Astrocyte (in vitro differentiated cells and primary cell): ENCODE measurements around the gene PTK7.

ENCODE experiments used
- CTCF ChIP-seq: IDR thresholded peaks from 2 replicates; pipeline ENCODE4 v1.5.1; 2011; ENCODE audit warnings: low read depth, mild to moderate bottlenecking, inconsistent platforms, low read length, moderate library complexity; ENCODE audit not compliant: insufficient read depth
- EZH2 ChIP-seq: IDR thresholded peaks from 2 replicates; pipeline ENCODE4 v1.6.1; 2012; ENCODE audit warnings: mild to moderate bottlenecking, low read length, inconsistent platforms; ENCODE audit not compliant: insufficient read depth

GRCh38 chr6:43037197-43037596, 38.9 kb upstream of the PTK7 start:
- TF ChIP-seq CTCF = no peak
- no peak for TF ChIP-seq EZH2
